WTC11 (cell line): ENCODE measurements around the gene SLC24A3. TPM values are rescaled to one million over a fixed set of nuclear protein-coding genes. Genes with fewer than 3 reads are reported as not detected.

Experiments
- ATAC-seq: fragments of 200-7000 bp; cut with Tn5 transposase; 2 replicates; pipeline ENCODE4 v1.10.0; 2021; ENCODE audit warnings: mild to moderate bottlenecking, moderate library complexity
- CTCF ChIA-PET: fragments of 300-600 bp; sonication (Branson Sonifier 250); formaldehyde crosslinking; loops from one replicate; lab custom pipeline; 2021; ENCODE audit warnings: antibody characterized with exemption; lab: Charles Lee
- POLR2A ChIA-PET: fragments of 350-600 bp; sonication (Branson Sonifier 250); formaldehyde crosslinking; loops from one replicate; lab custom pipeline; 2021; ENCODE audit warnings: antibody characterized with exemption; lab: Charles Lee
- DNase-seq: peaks from one replicate; pipeline ENCODE4 v3.0.0; 2021; ENCODE audit warnings: low spot score
- H3K27ac Mint-ChIP-seq: 2 replicates; pipeline ENCODE4 v1.8.0; 2021; ENCODE audit warnings: mixed read lengths
- H3K27me3 Mint-ChIP-seq: 2 replicates; pipeline ENCODE4 v1.8.0; 2021; ENCODE audit warnings: low read depth, mild to moderate bottlenecking, moderate library complexity, mixed read lengths
- H3K36me3 Mint-ChIP-seq: 2 replicates; pipeline ENCODE4 v1.8.0; 2021; ENCODE audit warnings: mixed read lengths
- H3K4me1 Mint-ChIP-seq: 2 replicates; pipeline ENCODE4 v1.8.0; 2022; ENCODE audit warnings: mixed read lengths
- H3K4me3 Mint-ChIP-seq: 2 replicates; pipeline ENCODE4 v1.8.0; 2021; ENCODE audit warnings: mild to moderate bottlenecking, moderate library complexity, mixed read lengths
- H3K9me3 Mint-ChIP-seq: 2 replicates; pipeline ENCODE4 v1.8.0; 2021; ENCODE audit warnings: mixed read lengths
- CDX4 ChIP-seq: fragments of 250-450 bp; sonication (Bioruptor Pico); IDR thresholded peaks from 2 replicates; pipeline ENCODE4 v1.9.0; 2021; ENCODE audit warnings: moderate library complexity, mild to moderate bottlenecking, inconsistent platforms, borderline replicate concordance
- ELF4 ChIP-seq: sonication (generic); formaldehyde crosslinking; IDR thresholded peaks from 2 replicates; pipeline ENCODE4 v1.8.1; 2022; ENCODE audit warnings: low read depth, mild to moderate bottlenecking, moderate library complexity, missing genetic modification reagents
- NFE2L1 ChIP-seq: sonication (generic); formaldehyde crosslinking; IDR thresholded peaks from 2 replicates; pipeline ENCODE4 v1.8.1; 2023; ENCODE audit warnings: missing genetic modification reagents
- NFYB ChIP-seq: sonication (generic); formaldehyde crosslinking; conservative IDR thresholded peaks from 2 replicates; pipeline ENCODE4 v1.8.0; 2022; ENCODE audit warnings: low read depth, missing genetic modification reagents
- TCF7 ChIP-seq: sonication (generic); formaldehyde crosslinking; IDR thresholded peaks from 2 replicates; pipeline ENCODE4 v1.8.0; 2022; ENCODE audit warnings: mild to moderate bottlenecking, low read depth, missing genetic modification reagents, moderate library complexity
- ZBTB21 ChIP-seq: sonication (generic); formaldehyde crosslinking; IDR thresholded peaks from 2 replicates; pipeline ENCODE4 v1.8.1; 2023; ENCODE audit warnings: mild to moderate bottlenecking, missing genetic modification reagents, borderline replicate concordance
- ZNF138 ChIP-seq: sonication (generic); formaldehyde crosslinking; conservative IDR thresholded peaks from 2 replicates; pipeline ENCODE4 v1.8.1; 2022; ENCODE audit warnings: mild to moderate bottlenecking, moderate library complexity, missing genetic modification reagents
- ZNF219 ChIP-seq: sonication (generic); formaldehyde crosslinking; IDR thresholded peaks from 2 replicates; pipeline ENCODE4 v1.8.0; 2023; ENCODE audit warnings: missing genetic modification reagents, mild to moderate bottlenecking, borderline replicate concordance
- ZNF263 ChIP-seq: sonication (generic); formaldehyde crosslinking; IDR thresholded peaks from 2 replicates; pipeline ENCODE4 v1.8.1; 2022; ENCODE audit warnings: low read depth, mild to moderate bottlenecking, moderate library complexity, missing genetic modification reagents
- ZNF396 ChIP-seq: fragments of 250-450 bp; sonication (Bioruptor Pico); IDR thresholded peaks from 2 replicates; pipeline ENCODE4 v1.8.0; 2021; ENCODE audit warnings: mild to moderate bottlenecking, moderate library complexity, borderline replicate concordance
- ZNF671 ChIP-seq: fragments of 250-450 bp; sonication (Bioruptor Pico); IDR thresholded peaks from 2 replicates; pipeline ENCODE4 v1.8.0; 2021; ENCODE audit warnings: mild to moderate bottlenecking
- total RNA-seq: library from RNA; stranded (reverse); gene quantifications from 3 replicates; pipeline ENCODE4 v1.2.3, GENCODE V29; 2021
- TF ChIP-seq, protein P1 (sequence below): fragments of 250-450 bp; sonication (Bioruptor Pico); IDR thresholded peaks from 2 replicates; pipeline ENCODE4 v1.9.0; 2021; ENCODE audit warnings: mild to moderate bottlenecking, borderline replicate concordance
- TF ChIP-seq, protein P2 (sequence below): sonication (generic); formaldehyde crosslinking; conservative IDR thresholded peaks from 2 replicates; pipeline ENCODE4 v1.8.1; 2023; ENCODE audit warnings: mild to moderate bottlenecking, low read depth, missing genetic modification reagents, moderate library complexity
- TF ChIP-seq, protein P3 (sequence below): fragments of 250-450 bp; sonication (Bioruptor Pico); IDR thresholded peaks from 2 replicates; pipeline ENCODE4 v1.9.0; 2021; ENCODE audit warnings: mild to moderate bottlenecking
- TF ChIP-seq, protein P4 (sequence below): fragments of 200-600 bp; IDR thresholded peaks from 2 replicates; pipeline ENCODE4 v1.8.0; 2022; ENCODE audit warnings: antibody characterized with exemption

Gene SLC24A3
- total RNA-seq, 1 experiment from 2014 or later, result 5.7 TPM

GRCh38 chr20:19699180-19699971 is 486.9 kb downstream of the SLC24A3 start (continued):
- TF ChIP-seq, protein P1, sequence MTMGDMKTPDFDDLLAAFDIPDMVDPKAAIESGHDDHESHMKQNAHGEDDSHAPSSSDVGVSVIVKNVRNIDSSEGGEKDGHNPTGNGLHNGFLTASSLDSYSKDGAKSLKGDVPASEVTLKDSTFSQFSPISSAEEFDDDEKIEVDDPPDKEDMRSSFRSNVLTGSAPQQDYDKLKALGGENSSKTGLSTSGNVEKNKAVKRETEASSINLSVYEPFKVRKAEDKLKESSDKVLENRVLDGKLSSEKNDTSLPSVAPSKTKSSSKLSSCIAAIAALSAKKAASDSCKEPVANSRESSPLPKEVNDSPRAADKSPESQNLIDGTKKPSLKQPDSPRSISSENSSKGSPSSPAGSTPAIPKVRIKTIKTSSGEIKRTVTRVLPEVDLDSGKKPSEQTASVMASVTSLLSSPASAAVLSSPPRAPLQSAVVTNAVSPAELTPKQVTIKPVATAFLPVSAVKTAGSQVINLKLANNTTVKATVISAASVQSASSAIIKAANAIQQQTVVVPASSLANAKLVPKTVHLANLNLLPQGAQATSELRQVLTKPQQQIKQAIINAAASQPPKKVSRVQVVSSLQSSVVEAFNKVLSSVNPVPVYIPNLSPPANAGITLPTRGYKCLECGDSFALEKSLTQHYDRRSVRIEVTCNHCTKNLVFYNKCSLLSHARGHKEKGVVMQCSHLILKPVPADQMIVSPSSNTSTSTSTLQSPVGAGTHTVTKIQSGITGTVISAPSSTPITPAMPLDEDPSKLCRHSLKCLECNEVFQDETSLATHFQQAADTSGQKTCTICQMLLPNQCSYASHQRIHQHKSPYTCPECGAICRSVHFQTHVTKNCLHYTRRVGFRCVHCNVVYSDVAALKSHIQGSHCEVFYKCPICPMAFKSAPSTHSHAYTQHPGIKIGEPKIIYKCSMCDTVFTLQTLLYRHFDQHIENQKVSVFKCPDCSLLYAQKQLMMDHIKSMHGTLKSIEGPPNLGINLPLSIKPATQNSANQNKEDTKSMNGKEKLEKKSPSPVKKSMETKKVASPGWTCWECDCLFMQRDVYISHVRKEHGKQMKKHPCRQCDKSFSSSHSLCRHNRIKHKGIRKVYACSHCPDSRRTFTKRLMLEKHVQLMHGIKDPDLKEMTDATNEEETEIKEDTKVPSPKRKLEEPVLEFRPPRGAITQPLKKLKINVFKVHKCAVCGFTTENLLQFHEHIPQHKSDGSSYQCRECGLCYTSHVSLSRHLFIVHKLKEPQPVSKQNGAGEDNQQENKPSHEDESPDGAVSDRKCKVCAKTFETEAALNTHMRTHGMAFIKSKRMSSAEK (CRISPR knock-in tag), result no peak

DNA sequence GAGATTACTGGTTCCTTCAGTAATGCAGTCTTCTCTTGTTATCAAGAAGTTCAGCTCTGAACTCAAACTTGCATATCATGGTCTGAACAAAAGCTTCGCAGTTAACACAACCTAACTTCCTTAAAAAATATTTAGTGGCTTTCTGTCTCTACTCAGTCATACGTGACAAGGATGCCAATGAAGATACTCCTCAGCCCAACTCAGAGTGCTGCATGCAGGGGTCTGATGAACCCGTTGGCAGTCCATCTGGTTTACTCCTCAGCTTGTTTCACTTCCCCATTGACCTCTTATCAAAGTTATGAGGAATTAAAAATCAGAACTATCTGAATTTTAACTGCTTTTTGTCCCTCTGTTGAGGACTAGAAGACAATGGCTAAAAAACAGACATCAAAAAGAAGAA is 489.0 kb downstream of the SLC24A3 start:
- POLR2A ChIA-PET, result no interaction called here
- TF ChIP-seq ELF4 (no peak), ZBTB21 (CRISPR knock-in tag) (no peak), NFE2L1 (CRISPR knock-in tag) (no peak), ZNF138 (CRISPR knock-in tag) (no peak), CDX4 (CRISPR knock-in tag) (no peak), NFYB (CRISPR knock-in tag) (no peak), ZNF263 (CRISPR knock-in tag) (no peak)
- TF ChIP-seq, protein P2, sequence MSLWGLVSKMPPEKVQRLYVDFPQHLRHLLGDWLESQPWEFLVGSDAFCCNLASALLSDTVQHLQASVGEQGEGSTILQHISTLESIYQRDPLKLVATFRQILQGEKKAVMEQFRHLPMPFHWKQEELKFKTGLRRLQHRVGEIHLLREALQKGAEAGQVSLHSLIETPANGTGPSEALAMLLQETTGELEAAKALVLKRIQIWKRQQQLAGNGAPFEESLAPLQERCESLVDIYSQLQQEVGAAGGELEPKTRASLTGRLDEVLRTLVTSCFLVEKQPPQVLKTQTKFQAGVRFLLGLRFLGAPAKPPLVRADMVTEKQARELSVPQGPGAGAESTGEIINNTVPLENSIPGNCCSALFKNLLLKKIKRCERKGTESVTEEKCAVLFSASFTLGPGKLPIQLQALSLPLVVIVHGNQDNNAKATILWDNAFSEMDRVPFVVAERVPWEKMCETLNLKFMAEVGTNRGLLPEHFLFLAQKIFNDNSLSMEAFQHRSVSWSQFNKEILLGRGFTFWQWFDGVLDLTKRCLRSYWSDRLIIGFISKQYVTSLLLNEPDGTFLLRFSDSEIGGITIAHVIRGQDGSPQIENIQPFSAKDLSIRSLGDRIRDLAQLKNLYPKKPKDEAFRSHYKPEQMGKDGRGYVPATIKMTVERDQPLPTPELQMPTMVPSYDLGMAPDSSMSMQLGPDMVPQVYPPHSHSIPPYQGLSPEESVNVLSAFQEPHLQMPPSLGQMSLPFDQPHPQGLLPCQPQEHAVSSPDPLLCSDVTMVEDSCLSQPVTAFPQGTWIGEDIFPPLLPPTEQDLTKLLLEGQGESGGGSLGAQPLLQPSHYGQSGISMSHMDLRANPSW (CRISPR knock-in tag), result no peak
- TF ChIP-seq, protein P3, sequence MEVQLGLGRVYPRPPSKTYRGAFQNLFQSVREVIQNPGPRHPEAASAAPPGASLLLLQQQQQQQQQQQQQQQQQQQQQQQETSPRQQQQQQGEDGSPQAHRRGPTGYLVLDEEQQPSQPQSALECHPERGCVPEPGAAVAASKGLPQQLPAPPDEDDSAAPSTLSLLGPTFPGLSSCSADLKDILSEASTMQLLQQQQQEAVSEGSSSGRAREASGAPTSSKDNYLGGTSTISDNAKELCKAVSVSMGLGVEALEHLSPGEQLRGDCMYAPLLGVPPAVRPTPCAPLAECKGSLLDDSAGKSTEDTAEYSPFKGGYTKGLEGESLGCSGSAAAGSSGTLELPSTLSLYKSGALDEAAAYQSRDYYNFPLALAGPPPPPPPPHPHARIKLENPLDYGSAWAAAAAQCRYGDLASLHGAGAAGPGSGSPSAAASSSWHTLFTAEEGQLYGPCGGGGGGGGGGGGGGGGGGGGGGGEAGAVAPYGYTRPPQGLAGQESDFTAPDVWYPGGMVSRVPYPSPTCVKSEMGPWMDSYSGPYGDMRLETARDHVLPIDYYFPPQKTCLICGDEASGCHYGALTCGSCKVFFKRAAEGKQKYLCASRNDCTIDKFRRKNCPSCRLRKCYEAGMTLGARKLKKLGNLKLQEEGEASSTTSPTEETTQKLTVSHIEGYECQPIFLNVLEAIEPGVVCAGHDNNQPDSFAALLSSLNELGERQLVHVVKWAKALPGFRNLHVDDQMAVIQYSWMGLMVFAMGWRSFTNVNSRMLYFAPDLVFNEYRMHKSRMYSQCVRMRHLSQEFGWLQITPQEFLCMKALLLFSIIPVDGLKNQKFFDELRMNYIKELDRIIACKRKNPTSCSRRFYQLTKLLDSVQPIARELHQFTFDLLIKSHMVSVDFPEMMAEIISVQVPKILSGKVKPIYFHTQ (CRISPR knock-in tag), result no peak
- Mint-ChIP-seq H3K27ac (no peak overlapping the region), H3K27me3 (peaks cover 5% of the 10 kb centered on the region), H3K9me3 (peaks cover 34% of the 10 kb centered on the region), H3K4me1 (no peaks in the 10 kb centered on the region), H3K36me3 (peaks cover 24% of the 10 kb centered on the region), H3K4me3 (no peak overlapping the region)
- CTCF ChIA-PET, result no interaction called here
- no peak for ATAC-seq
- DNase-seq, result no peak

- ATAC-seq, result no peak
- Mint-ChIP-seq H3K36me3 (peaks cover 18% of the 10 kb centered on the region), H3K27me3 (peaks cover 7% of the 10 kb centered on the region), H3K9me3 (peaks cover 25% of the 10 kb centered on the region), H3K4me3 (no peak overlapping the region), H3K27ac (no peak overlapping the region), H3K4me1 (no peaks in the 10 kb centered on the region; the same call in 1 of the 2 replicates)
- ChIA-PET CTCF (no interaction called here), POLR2A (no interaction called here)
- DNase-seq, result no peak
- TF ChIP-seq, protein P4, sequence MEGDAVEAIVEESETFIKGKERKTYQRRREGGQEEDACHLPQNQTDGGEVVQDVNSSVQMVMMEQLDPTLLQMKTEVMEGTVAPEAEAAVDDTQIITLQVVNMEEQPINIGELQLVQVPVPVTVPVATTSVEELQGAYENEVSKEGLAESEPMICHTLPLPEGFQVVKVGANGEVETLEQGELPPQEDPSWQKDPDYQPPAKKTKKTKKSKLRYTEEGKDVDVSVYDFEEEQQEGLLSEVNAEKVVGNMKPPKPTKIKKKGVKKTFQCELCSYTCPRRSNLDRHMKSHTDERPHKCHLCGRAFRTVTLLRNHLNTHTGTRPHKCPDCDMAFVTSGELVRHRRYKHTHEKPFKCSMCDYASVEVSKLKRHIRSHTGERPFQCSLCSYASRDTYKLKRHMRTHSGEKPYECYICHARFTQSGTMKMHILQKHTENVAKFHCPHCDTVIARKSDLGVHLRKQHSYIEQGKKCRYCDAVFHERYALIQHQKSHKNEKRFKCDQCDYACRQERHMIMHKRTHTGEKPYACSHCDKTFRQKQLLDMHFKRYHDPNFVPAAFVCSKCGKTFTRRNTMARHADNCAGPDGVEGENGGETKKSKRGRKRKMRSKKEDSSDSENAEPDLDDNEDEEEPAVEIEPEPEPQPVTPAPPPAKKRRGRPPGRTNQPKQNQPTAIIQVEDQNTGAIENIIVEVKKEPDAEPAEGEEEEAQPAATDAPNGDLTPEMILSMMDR, result no peak
- TF ChIP-seq TCF7 (CRISPR knock-in tag) (no peak), ZNF219 (CRISPR knock-in tag) (no peak), ZNF396 (CRISPR knock-in tag) (no peak), ZNF671 (no peak)
- TF ChIP-seq, protein P2 (CRISPR knock-in tag), result no peak
Observed at GRCh38 chr20:19706463-19706862, 494.0 kb downstream of the SLC24A3 start.
